Left lung (tissue), 10 donors: ENCODE results near the gene DPP3. TPM values are rescaled to one million over a fixed set of nuclear protein-coding genes. Genes with fewer than 3 reads are reported as not detected.
"Not testable (repeated sequence)": the region's sequence is repeated elsewhere in the genome, so short reads cannot be mapped to it uniquely, and the experiment has no call there.

Experiments
- ATAC-seq: fragments of 200-7000 bp; cut with Tn5 transposase; one replicate; pipeline ENCODE4 v1.9.1; 2020; ENCODE audit warnings: moderate library complexity
- DNase-seq, 4 donors: peaks; one replicate each; pipeline ENCODE4 v3.0.0-alpha.2; 2013 to 2020
- H3K27ac ChIP-seq, 2 donors: fragments of 200-600 bp; sonication (generic) in 1 of 2; one replicate each; pipeline versions ENCODE4 v1.5.0 to v1.8.0; 2020 to 2021
- H3K27me3 ChIP-seq, 2 donors: fragments of 200-600 bp; sonication (generic) in 1 of 2; one replicate each; pipeline versions ENCODE4 v1.5.0 to v1.8.0; 2020 to 2021
- H3K36me3 ChIP-seq, 2 donors: fragments of 200-600 bp; sonication (generic) in 1 of 2; one replicate each; pipeline versions ENCODE4 v1.5.0 to v1.8.0; 2020 to 2021
- H3K4me1 ChIP-seq, 2 donors: fragments of 200-600 bp; one replicate each; pipeline ENCODE4 v1.8.0; 2021
- H3K4me3 ChIP-seq, 2 donors: fragments of 200-600 bp; sonication (generic) in 1 of 2; one replicate each; pipeline versions ENCODE4 v1.5.0 to v1.8.0; 2020 to 2021; ENCODE audit warnings: mild to moderate bottlenecking in 1 of 2
- H3K9me3 ChIP-seq, 2 donors: fragments of 200-600 bp; sonication (generic) in 1 of 2; one replicate each; pipeline versions ENCODE4 v1.5.0 to v1.8.0; 2020 to 2021
- intact Hi-C, 2 donors: fragments of 100-400 bp; cut with DNase I; formaldehyde crosslinking; loops; one replicate each; pipeline versions ENCODE4 v1.11.2 to v1.14.2; 2022
- polyA plus RNA-seq, 6 donors: library from polyadenylated mRNA; unstranded; fragments of 120-200 nt; gene quantifications; one replicate each; pipeline ENCODE4 v1.2.1, GENCODE V29; 2013; ENCODE audit not compliant: insufficient read length in 6 of 6
- total RNA-seq, 2 donors: library from RNA; stranded (reverse); fragmentation: NEBNext Ultra II Directional; extraction: Animal tissue kit (Norgen Biotek cat#: 25700); gene quantifications; one replicate each; pipeline ENCODE4 v1.2.1, GENCODE V29; 2021
- TF ChIP-seq, protein P1 (sequence below), 2 donors: fragments of 200-600 bp; sonication (generic) in 1 of 2; IDR thresholded peaks; one replicate each; pipeline versions ENCODE4 v1.5.0 to v1.8.0; 2021; ENCODE audit warnings: antibody characterized with exemption in 2 of 2
- donor health status: DM: no; HTN: yes; CAD: no.
- donor health status: DM: no; HTN: no; CAD: no.

DPP3 gene
- total and polyA plus RNA-seq, 8 donors = 15.0 to 68.1 (median 18.5) TPM

DNA sequence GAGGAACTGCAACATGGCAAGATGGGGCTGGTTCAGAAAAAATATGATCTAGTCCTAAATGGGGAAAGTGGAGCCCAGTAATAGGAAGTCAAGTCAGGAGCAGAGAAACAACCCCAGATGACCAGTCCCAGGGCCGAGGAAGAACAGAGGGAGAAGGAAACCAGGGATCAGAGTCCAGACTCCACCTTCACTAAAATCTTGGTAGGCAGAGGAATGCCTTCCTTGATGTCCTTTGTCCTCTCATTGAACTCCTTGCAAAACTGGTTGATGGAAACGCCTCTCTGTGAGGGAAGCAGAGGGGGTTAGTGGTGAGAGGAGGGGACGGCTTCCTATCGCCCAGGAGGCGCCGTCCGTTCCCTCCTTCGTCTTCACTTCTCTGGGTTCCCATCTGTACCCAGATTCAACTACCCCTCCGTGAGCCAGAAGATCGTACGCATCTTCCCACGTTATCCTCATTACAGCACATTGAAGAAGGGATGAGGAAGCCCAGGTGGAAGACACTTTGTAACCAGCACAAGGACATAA is 42.2 kb upstream of the DPP3 start:
- Histone ChIP-seq H3K4me1 (peaks cover 5 to 12% of the 10 kb centered on the region in 2 donors), H3K36me3 (peaks cover 0 to 29% of the 10 kb centered on the region in 2 donors), H3K27ac (peak overlapping the region in 1 of 2 donors; percentile 72), H3K4me3 (peak overlapping the region; percentile 91 to 93), H3K9me3 (peaks cover 0 to 5% of the 10 kb centered on the region in 2 donors), H3K27me3 (no peaks in the 10 kb centered on the region)
- TF ChIP-seq, protein P1, sequence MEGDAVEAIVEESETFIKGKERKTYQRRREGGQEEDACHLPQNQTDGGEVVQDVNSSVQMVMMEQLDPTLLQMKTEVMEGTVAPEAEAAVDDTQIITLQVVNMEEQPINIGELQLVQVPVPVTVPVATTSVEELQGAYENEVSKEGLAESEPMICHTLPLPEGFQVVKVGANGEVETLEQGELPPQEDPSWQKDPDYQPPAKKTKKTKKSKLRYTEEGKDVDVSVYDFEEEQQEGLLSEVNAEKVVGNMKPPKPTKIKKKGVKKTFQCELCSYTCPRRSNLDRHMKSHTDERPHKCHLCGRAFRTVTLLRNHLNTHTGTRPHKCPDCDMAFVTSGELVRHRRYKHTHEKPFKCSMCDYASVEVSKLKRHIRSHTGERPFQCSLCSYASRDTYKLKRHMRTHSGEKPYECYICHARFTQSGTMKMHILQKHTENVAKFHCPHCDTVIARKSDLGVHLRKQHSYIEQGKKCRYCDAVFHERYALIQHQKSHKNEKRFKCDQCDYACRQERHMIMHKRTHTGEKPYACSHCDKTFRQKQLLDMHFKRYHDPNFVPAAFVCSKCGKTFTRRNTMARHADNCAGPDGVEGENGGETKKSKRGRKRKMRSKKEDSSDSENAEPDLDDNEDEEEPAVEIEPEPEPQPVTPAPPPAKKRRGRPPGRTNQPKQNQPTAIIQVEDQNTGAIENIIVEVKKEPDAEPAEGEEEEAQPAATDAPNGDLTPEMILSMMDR (IDR thresholded peaks at IDR 0.05) = no peak
- no peak for DNase-seq
- intact Hi-C loops = no loop called here
- no peak for ATAC-seq

DNA sequence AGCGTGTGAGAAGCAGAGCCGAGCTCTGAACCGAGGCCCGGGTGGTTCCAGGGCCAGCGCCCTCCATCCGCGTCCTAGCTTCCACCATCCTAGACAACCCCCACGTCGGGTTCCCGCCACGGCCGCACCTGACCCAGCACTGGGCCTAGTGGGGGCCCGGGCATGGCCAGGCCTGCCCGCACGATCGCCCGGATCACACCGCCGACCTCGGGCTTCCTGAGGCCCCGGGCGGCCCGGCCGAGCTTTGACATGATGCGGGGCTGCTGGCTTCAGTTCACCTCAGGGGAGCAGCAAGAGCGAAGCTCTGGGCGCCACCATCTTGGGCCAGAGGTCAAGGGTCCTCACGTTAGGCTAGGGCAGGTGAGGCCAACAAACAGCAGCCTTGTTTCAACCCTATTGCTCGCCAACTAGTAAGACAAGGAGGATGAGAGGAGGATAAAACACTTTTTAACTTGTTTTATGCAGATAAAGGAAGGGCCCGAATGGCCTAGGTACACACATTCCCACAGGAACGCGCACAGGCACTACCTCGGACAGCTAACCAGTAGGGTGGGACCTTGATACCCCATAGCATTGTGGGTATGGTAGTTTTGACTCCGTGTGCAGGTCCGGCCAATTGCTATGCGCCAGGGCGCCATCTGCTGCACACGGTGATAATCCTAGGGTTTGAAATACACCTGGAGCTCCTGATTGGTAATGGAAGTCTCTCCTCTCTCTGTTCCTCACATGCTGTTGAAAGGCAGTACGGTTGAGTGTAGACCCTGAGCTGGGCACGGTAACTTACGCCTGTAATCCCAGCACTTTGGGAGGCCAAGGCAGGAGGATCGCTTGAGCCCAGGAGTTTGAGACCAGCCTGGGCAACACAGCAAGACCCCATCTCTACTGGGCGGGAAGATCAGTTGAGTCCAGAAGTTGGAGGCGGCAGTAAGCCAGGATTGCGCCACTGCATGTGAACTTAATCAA is 41.4 kb upstream of the DPP3 start, which contains the start of gene MRPL11:
Gene MRPL11 (minus strand): TSS at position 345 of the 963 bp plus-strand sequence. CDS start 94 bp downstream, at position 251.
- Histone ChIP-seq H3K36me3 (peaks cover 0 to 27% of the 10 kb centered on the region in 2 donors), H3K9me3 (peaks cover 0 to 12% of the 10 kb centered on the region in 2 donors), H3K4me3 (peak within 1 kb of the TSS; percentile 91 to 93), H3K27ac (peak within 1 kb of the TSS; percentile 72 to 79), H3K27me3 (no peaks in the 10 kb centered on the region), H3K4me1 (peaks cover 5 to 19% of the 10 kb centered on the region in 2 donors)
- TF ChIP-seq, protein P1 (IDR thresholded peaks at IDR 0.05) = peak; percentile 34 to 37
- DNase-seq (peak; percentile 89 to 93 (median 92)), ATAC-seq (peak; percentile 100)
- intact Hi-C loops = no loop called here

DNA sequence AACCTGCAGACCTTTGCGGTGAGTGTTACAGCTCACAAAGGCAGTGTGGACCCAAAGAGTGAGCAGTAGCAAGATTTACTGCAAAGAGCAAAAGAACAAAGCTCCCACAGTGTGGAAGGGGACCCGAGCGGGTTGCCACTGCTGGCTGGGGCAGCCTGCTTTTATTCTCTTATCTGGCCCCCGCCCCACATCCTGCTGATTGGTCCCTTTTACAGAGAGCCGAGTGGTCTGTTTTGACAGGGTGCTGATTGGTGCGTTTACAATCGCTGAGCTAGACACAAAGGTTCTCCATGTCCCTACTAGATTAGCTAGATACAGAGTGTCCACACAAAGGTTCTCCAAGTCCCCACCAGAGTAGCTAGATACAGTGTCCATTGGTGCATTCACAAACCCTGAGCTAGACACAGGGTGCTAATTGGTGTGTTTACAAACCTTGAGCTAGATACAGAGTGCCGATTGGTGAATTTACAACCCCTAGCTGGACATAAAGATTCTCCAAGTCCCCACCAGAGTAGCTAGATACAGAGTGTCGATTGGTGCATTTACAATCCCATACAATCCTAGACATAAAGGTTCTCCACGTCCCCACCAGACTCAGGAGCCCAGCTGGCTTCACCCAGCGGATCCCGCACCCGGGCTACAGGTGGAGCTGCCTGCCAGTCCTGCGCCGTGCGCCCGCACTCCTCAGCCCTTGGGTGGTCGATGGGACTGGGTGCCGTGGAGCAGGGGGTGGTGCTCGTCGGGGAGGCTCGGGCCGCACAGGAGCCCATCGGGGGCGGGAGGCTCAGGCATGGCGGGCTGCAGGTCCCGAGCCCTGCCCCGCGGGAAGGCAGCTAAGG is 39.9 kb upstream of the DPP3 start:
- intact Hi-C loops, ATAC-seq, H3K4me3 ChIP-seq, DNase-seq, H3K27ac ChIP-seq, H3K27me3 ChIP-seq: not testable (repeated sequence)
- Histone ChIP-seq H3K36me3 (peaks cover 0 to 14% of the 10 kb centered on the region in 2 donors), H3K9me3 (peaks cover 0 to 13% of the 10 kb centered on the region in 2 donors), H3K4me1 (peaks cover 5 to 29% of the 10 kb centered on the region in 2 donors)

DNA sequence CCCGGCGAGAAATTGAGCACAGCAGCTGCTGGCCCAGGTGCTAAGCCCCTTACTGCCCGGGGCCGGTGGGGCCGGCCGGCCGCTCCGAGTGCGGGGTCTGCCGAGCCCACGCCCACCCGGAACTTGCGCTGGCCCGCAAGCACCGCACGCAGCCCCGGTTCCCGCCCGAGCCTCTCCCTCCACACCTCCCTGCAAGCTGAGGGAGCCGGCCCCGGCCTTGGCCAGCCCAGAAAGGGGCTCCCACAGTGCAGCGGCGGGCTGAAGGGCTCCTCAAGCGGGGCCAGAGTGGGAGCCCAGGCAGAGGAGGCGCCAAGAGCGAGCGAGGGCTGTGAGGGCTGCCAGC is 39.3 kb upstream of the DPP3 start:
- H3K36me3 ChIP-seq, ATAC-seq, H3K27me3 ChIP-seq, H3K4me3 ChIP-seq, intact Hi-C loops, H3K27ac ChIP-seq: not testable (repeated sequence)
- peaks cover 0 to 13% of the 10 kb centered on the region in 2 donors for H3K9me3 ChIP-seq
- DNase-seq = peak in 1 of 4 donors; percentile 71
- H3K4me1 ChIP-seq = peaks cover 5 to 29% of the 10 kb centered on the region in 2 donors

GRCh38 chr11:66443602-66444001 is 36.6 kb upstream of the DPP3 start:
- TF ChIP-seq, protein P1 (IDR thresholded peaks at IDR 0.05) = no peak
- ATAC-seq (no peak), DNase-seq (no peak)
- intact Hi-C loops = no loop called here
- peaks cover 0 to 17% of the 10 kb centered on the region in 2 donors for H3K4me1 ChIP-seq
- H3K27ac ChIP-seq = peak overlapping the region in 1 of 2 donors; percentile 66
- H3K36me3 ChIP-seq = no peaks in the 10 kb centered on the region
- peaks cover 0 to 13% of the 10 kb centered on the region in 2 donors for H3K9me3 ChIP-seq
- no peaks in the 10 kb centered on the region for H3K27me3 ChIP-seq
- H3K4me3 ChIP-seq = no peak overlapping the region
